Suprapubic skin (tissue), 4 donors: Measurements from ENCODE around the gene PHACTR1. TPM values are rescaled to one million over a fixed set of nuclear protein-coding genes. Genes with fewer than 3 reads are reported as not detected.

Experiments
- DNase-seq, 2 donors: peaks; one replicate each; pipeline ENCODE4 v3.0.0-alpha.2; 2019; ENCODE audit warnings: low spot score in 2 of 2
- H3K27ac ChIP-seq: fragments of 200-600 bp; sonication (generic); one replicate; pipeline ENCODE4 v1.5.1; 2019
- H3K27me3 ChIP-seq: fragments of 200-600 bp; sonication (generic); one replicate; pipeline ENCODE4 v1.5.1; 2019
- H3K36me3 ChIP-seq: fragments of 200-600 bp; sonication (generic); one replicate; pipeline ENCODE4 v1.5.1; 2019
- H3K4me1 ChIP-seq: fragments of 200-600 bp; sonication (generic); one replicate; pipeline ENCODE4 v1.5.1; 2019
- H3K4me3 ChIP-seq: fragments of 200-600 bp; sonication (generic); one replicate; pipeline ENCODE4 v1.5.1; 2019; ENCODE audit warnings: mild to moderate bottlenecking
- H3K9me3 ChIP-seq: fragments of 200-600 bp; sonication (generic); one replicate; pipeline ENCODE4 v1.5.1; 2019
- CTCF ChIP-seq, 2 donors: fragments of 200-600 bp in 1 of 2; fragments of 450-650 bp in 1 of 2; sonication (generic) in 1 of 2; IDR thresholded peaks; one replicate each; pipeline ENCODE4 v1.5.1; 2016 to 2019; ENCODE audit warnings: antibody characterized with exemption in 2 of 2, mild to moderate bottlenecking in 1 of 2, moderate library complexity in 1 of 2
- EP300 ChIP-seq: sonication (generic); formaldehyde crosslinking; IDR thresholded peaks from one replicate; pipeline ENCODE4 v1.6.1; 2017; ENCODE audit warnings: antibody characterized with exemption
- POLR2A ChIP-seq, 2 donors: fragments of 450-650 bp; IDR thresholded peaks; one replicate each; pipeline ENCODE4 v1.6.1; 2017; ENCODE audit warnings: antibody characterized with exemption in 2 of 2, mild to moderate bottlenecking in 2 of 2, moderate library complexity in 2 of 2
- POLR2AphosphoS5 ChIP-seq, 3 donors: sonication (generic); formaldehyde crosslinking; IDR thresholded peaks; one replicate each; pipeline ENCODE4 v1.6.1; 2017; ENCODE audit warnings: antibody characterized with exemption in 3 of 3
- WGBS: methylation state at CpG from one replicate; pipeline ENCODE4 v1.1.5; 2018; 5-methylcytosine and 5-hydroxymethylcytosine counted together
- total RNA-seq, 4 donors: library from RNA; depleted of rRNA; stranded (reverse); fragments of >200 nt; gene quantifications; one replicate each; pipeline ENCODE4 v1.1.0, GENCODE V29; 2016

The PHACTR1 gene
- total RNA-seq, 4 donors from 2014 or later: 4.0 to 8.2 (median 6.4) TPM

- Histone ChIP-seq H3K4me3 (no peak overlapping the region), H3K9me3 (no peaks in the 10 kb centered on the region), H3K4me1 (peaks cover 13% of the 10 kb centered on the region), H3K27me3 (no peaks in the 10 kb centered on the region), H3K36me3 (no peaks in the 10 kb centered on the region), H3K27ac (no peak overlapping the region)
- no peak for DNase-seq
- WGBS: 91% methylated on average over 7 of the region's 7 CpGs
- TF ChIP-seq POLR2AphosphoS5 (IDR thresholded peaks at IDR 0.05): no peak
- no peak for TF ChIP-seq CTCF (IDR thresholded peaks at IDR 0.05)
Observed at GRCh38 chr6:13075141-13075845, 358.7 kb downstream of the PHACTR1 start.

- no peaks in the 10 kb centered on the region for H3K27me3 ChIP-seq
- H3K4me1 ChIP-seq: peaks cover 8% of the 10 kb centered on the region
- H3K36me3 ChIP-seq: no peaks in the 10 kb centered on the region
- no peak for DNase-seq
- TF ChIP-seq POLR2AphosphoS5 (IDR thresholded peaks at IDR 0.05) (no peak), EP300 (no peak), POLR2A (IDR thresholded peaks at IDR 0.05) (no peak), CTCF (IDR thresholded peaks at IDR 0.05) (no peak)
- no peak overlapping the region for H3K4me3 ChIP-seq
- H3K9me3 ChIP-seq: no peaks in the 10 kb centered on the region
- 61% methylated on average over 3 of the region's 3 CpGs for WGBS
- H3K27ac ChIP-seq: no peak overlapping the region
Observed at GRCh38 chr6:13076575-13076974, 360.0 kb downstream of the PHACTR1 start.

GRCh38 chr6:13077117-13077516 lies 360.6 kb downstream of the PHACTR1 start:
- Histone ChIP-seq H3K27ac (no peak overlapping the region), H3K27me3 (no peaks in the 10 kb centered on the region), H3K9me3 (no peaks in the 10 kb centered on the region), H3K4me1 (peaks cover 7% of the 10 kb centered on the region), H3K36me3 (no peaks in the 10 kb centered on the region), H3K4me3 (no peak overlapping the region)
- WGBS: 75% methylated on average over 1 of the region's 1 CpG
- TF ChIP-seq CTCF (IDR thresholded peaks at IDR 0.05) (no peak), POLR2AphosphoS5 (IDR thresholded peaks at IDR 0.05) (no peak), POLR2A (IDR thresholded peaks at IDR 0.05) (no peak), EP300 (no peak)
- no peak for DNase-seq

- H3K4me1 ChIP-seq: peaks cover 7% of the 10 kb centered on the region
- no peaks in the 10 kb centered on the region for H3K36me3 ChIP-seq
- no peak for DNase-seq
- WGBS: 71% methylated on average over 6 of the region's 6 CpGs
- TF ChIP-seq CTCF (IDR thresholded peaks at IDR 0.05) (no peak), POLR2A (IDR thresholded peaks at IDR 0.05) (no peak), POLR2AphosphoS5 (IDR thresholded peaks at IDR 0.05) (no peak), EP300 (no peak)
- no peak overlapping the region for H3K27ac ChIP-seq
- H3K27me3 ChIP-seq: no peaks in the 10 kb centered on the region
- no peaks in the 10 kb centered on the region for H3K9me3 ChIP-seq
- no peak overlapping the region for H3K4me3 ChIP-seq
Observed at GRCh38 chr6:13079096-13079723, 362.6 kb downstream of the PHACTR1 start.

GRCh38 chr6:13080462-13081188 lies 364.1 kb downstream of the PHACTR1 start:
- H3K9me3 ChIP-seq: no peaks in the 10 kb centered on the region
- no peak overlapping the region for H3K27ac ChIP-seq
- no peak for TF ChIP-seq POLR2AphosphoS5 (IDR thresholded peaks at IDR 0.05)
- no peak for TF ChIP-seq POLR2A (IDR thresholded peaks at IDR 0.05)
- TF ChIP-seq CTCF (IDR thresholded peaks at IDR 0.05): no peak
- TF ChIP-seq EP300: no peak
- no peak for DNase-seq
- no peak overlapping the region for H3K4me3 ChIP-seq
- H3K27me3 ChIP-seq: no peaks in the 10 kb centered on the region
- H3K4me1 ChIP-seq: peaks cover 7% of the 10 kb centered on the region
- H3K36me3 ChIP-seq: no peaks in the 10 kb centered on the region
- 71% methylated on average over 5 of the region's 5 CpGs for WGBS
